Fibroblast of the conjunctiva (primary cell): ENCODE data around the gene TGM2.

Source experiments
- DNase-seq: peaks from one replicate; pipeline ENCODE4 v3.0.0-alpha.2; 2010; ENCODE audit warnings: low read depth

Gene TGM2

GRCh38 chr20:38199501-38200390 lies 34.7 kb upstream of the TGM2 start:
- no peak for DNase-seq

- no peak for DNase-seq
These were observed 33.3 kb upstream of the TGM2 start for GRCh38 chr20:38198238-38198861.

- DNase-seq, result no peak
These were observed 32.5 kb upstream of the TGM2 start for GRCh38 chr20:38197619-38198018.

GRCh38 chr20:38197217-38197616 lies 32.1 kb upstream of the TGM2 start:
- no peak for DNase-seq

GRCh38 chr20:38196592-38196991 lies 31.5 kb upstream of the TGM2 start:
- peak; percentile 86 for DNase-seq

- no peak for DNase-seq
These were observed 31.0 kb upstream of the TGM2 start for GRCh38 chr20:38196076-38196475.

- no peak for DNase-seq
These were observed 30.5 kb upstream of the TGM2 start for GRCh38 chr20:38195521-38195920.

- no peak for DNase-seq
These were observed 30.0 kb upstream of the TGM2 start for GRCh38 chr20:38194971-38195504.

GRCh38 chr20:38193586-38194105 lies 28.6 kb upstream of the TGM2 start:
- no peak for DNase-seq

- DNase-seq, result no peak
These were observed 27.3 kb upstream of the TGM2 start for GRCh38 chr20:38192323-38192885.

- DNase-seq, result no peak
These were observed 26.6 kb upstream of the TGM2 start for GRCh38 chr20:38191654-38192053.

GRCh38 chr20:38190936-38191371 lies 25.9 kb upstream of the TGM2 start:
- DNase-seq, result peak; percentile 38

GRCh38 chr20:38190166-38190565 lies 25.1 kb upstream of the TGM2 start:
- no peak for DNase-seq

- DNase-seq, result no peak
These were observed 22.4 kb upstream of the TGM2 start for GRCh38 chr20:38187517-38187916.

GRCh38 chr20:38186788-38187221 lies 21.7 kb upstream of the TGM2 start:
- no peak for DNase-seq

GRCh38 chr20:38184101-38184500 lies 19.0 kb upstream of the TGM2 start:
- no peak for DNase-seq

GRCh38 chr20:38181971-38182370 lies 16.9 kb upstream of the TGM2 start:
- DNase-seq, result no peak

GRCh38 chr20:38181207-38181801 lies 16.2 kb upstream of the TGM2 start:
- DNase-seq, result no peak

- no peak for DNase-seq
These were observed 15.7 kb upstream of the TGM2 start for GRCh38 chr20:38180781-38181180.

- no peak for DNase-seq
These were observed 14.8 kb upstream of the TGM2 start for GRCh38 chr20:38179846-38180245.

GRCh38 chr20:38178581-38178980 lies 13.5 kb upstream of the TGM2 start:
- DNase-seq, result no peak

- DNase-seq, result no peak
These were observed 13.0 kb upstream of the TGM2 start for GRCh38 chr20:38178065-38178491.
